Stimulated activated naive CD8-positive, alpha-beta T cell treated with anti-CD3 and anti-CD28 coated beads, Interleukin-15, Interleukin-2, amounts not matched to agents 100 ng/mL and 50 ng/mL, for 24 hours (primary cell): Measurements from ENCODE around the gene PAX6.
A peak's percentile ranks its signal among the peaks of the same experiment; 100 is the strongest.

Experiments
- H3K27ac Mint-ChIP-seq: one replicate; pipeline ENCODE4 v1.8.0; 2021; ENCODE audit warnings: mild to moderate bottlenecking, mixed read lengths
- H3K27me3 Mint-ChIP-seq: one replicate; pipeline ENCODE4 v1.8.0; 2021; ENCODE audit warnings: mixed read lengths
- H3K36me3 Mint-ChIP-seq: one replicate; pipeline ENCODE4 v1.8.0; 2021; ENCODE audit warnings: low read depth, mixed read lengths
- H3K4me1 Mint-ChIP-seq: one replicate; pipeline ENCODE4 v1.8.0; 2021; ENCODE audit warnings: low read depth, mixed read lengths
- H3K4me3 Mint-ChIP-seq: one replicate; pipeline ENCODE4 v1.8.0; 2021; ENCODE audit warnings: mild to moderate bottlenecking, mixed read lengths
- H3K9me3 Mint-ChIP-seq: one replicate; pipeline ENCODE4 v1.8.0; 2021; ENCODE audit warnings: mixed read lengths

PAX6 gene

DNA sequence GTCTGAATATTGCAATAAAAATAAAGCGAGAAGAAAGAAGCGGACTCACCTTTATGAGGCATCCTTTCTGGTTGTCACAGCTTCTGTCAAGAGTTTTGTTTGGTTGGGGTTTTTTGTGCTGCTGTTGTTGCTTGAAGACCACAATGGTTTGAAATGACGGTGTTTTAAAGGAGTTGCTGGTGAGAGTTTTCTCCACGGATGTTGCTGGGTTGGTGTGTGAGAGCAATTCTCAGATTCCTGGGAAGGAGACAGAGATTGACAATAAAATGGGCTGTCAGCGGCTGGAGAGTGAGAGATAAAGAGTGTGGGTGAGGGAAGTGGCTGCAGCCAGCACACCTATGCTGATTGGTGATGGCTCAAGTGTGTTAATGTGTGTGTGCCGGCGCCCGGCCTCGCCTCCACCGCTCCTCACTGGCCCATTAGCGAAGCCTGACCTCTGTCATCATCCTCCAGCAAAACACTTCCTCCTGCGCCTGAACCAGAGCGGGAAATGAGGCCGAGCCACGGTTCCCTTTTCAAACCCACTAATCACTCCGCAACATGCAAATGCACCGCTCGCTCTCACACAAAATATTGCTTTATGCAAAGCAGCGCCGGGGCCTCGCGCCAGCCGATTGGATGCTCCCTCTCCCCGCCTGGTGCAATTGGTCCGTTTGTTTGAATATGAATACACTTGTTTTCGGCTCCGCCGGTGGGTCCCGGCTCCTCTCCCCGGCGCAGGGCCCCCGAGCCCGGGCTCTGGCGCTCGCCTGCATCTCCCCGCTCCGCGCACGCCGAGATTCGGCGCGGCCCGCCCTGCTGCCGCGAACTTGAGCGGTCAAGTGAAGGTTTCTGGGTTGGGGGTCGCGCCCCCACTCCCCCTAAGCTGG is at the start of gene PAX6:
Gene PAX6, minus strand, starts transcription at position 544 of the 869 bp plus-strand sequence. CDS start 4,911 bp downstream, outside the sequence.
- Mint-ChIP-seq H3K27me3 (peaks cover 78% of the 10 kb centered on the region), H3K27ac (peak within 1 kb of the TSS; percentile 55), H3K36me3 (peaks cover 4% of the 10 kb centered on the region), H3K4me3 (peak within 1 kb of the TSS; percentile 78), H3K9me3 (no peaks in the 10 kb centered on the region), H3K4me1 (peaks cover 49% of the 10 kb centered on the region)

DNA sequence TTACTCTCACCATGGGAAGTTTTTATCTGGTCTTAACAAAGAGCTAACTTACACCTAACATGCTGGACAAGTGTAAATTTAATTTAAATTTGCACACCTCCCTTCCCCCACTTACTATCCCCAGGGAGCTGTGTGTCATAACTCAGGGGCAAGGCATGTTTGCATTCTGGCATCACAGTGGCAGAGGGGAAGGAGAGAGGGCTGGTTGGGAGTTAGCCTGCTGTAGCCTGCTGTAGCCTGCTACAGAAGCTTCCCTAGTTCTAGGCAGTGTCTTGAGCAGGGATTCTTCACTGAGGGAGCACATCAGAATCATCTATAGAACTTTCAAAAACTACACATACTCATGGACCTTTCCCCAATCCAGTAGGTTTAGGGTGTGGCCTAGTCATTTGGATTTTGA is 49.3 kb upstream of the PAX6 start:
- no peak overlapping the region for H3K4me3 Mint-ChIP-seq

GRCh38 chr11:31856248-31856647 is 45.1 kb upstream of the PAX6 start:
- H3K4me1 Mint-ChIP-seq: no peaks in the 10 kb centered on the region
- H3K9me3 Mint-ChIP-seq: no peaks in the 10 kb centered on the region
- peaks cover 37% of the 10 kb centered on the region for H3K27me3 Mint-ChIP-seq
- H3K36me3 Mint-ChIP-seq: no peaks in the 10 kb centered on the region
- H3K4me3 Mint-ChIP-seq: no peak overlapping the region
- H3K27ac Mint-ChIP-seq: no peak overlapping the region

More for the DNA sequence above, 49.3 kb upstream of the PAX6 start:
- Mint-ChIP-seq H3K27me3 (peaks cover 41% of the 10 kb centered on the region), H3K9me3 (no peaks in the 10 kb centered on the region), H3K4me1 (no peaks in the 10 kb centered on the region), H3K27ac (no peak overlapping the region), H3K36me3 (no peaks in the 10 kb centered on the region)

DNA sequence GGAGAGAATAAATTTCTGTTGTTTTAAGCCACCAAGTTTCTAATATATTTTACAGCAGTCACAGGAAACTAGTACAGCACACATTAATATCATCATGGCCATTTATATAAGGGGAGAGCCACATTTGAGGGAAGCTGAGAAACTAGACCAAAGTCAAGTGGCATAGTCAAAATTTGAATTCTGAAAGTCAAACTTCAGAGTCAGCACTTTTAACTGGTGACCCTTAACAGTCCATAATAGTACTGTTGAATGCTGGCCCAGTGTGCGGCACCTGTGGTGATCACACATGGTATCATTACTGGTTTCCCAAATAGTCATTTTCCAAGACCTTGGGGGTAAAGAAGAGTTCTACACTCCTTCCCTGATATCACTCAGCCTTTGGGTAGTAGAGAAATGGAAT is 44.3 kb upstream of the PAX6 start:
- no peak overlapping the region for H3K4me3 Mint-ChIP-seq
- H3K27ac Mint-ChIP-seq: no peak overlapping the region
- no peaks in the 10 kb centered on the region for H3K9me3 Mint-ChIP-seq

DNA sequence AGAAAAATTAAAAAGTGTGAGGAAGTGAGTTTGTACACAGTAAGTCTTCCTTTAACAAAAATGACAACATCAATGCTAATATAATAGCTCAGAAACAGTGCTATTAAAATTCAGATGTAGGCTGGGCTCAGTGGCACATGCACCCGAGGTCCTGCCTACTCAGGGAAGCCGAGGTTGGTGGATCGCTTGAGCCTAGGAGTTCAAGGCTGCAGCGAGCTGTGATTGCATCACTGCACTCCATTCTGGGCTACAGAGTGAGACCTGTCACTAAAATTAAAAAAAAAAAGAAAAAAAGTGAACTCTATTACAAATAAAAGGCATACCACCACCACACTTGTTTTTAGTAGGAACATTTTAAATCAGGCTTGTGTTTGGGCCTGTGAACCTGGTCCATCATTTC is 39.2 kb upstream of the PAX6 start:
- no peaks in the 10 kb centered on the region for H3K9me3 Mint-ChIP-seq
- no peaks in the 10 kb centered on the region for H3K4me1 Mint-ChIP-seq
- no peak overlapping the region for H3K4me3 Mint-ChIP-seq
- H3K36me3 Mint-ChIP-seq: no peaks in the 10 kb centered on the region
- H3K27me3 Mint-ChIP-seq: peaks cover 30% of the 10 kb centered on the region
- no peak overlapping the region for H3K27ac Mint-ChIP-seq

More for the DNA sequence above, 44.3 kb upstream of the PAX6 start:
- Mint-ChIP-seq H3K4me1 (no peaks in the 10 kb centered on the region), H3K27me3 (peaks cover 33% of the 10 kb centered on the region), H3K36me3 (no peaks in the 10 kb centered on the region)

DNA sequence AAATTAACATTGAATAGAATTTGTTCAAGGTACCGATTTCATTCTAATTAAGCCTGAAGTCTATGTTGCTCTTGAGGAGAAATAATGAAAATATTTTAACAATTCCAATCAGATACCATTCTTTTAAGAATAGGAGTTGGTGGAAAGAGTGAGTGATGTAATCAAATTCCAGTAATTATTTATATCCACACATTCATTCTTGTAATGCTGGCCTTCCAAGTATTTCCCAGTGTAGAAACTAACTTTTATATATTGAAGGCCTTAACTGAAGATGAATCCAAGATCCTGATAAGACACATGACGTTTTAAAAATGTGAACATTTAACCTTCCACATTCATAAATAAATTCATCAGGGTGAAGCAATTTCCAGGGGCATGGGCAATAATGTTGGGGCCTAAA is 36.6 kb upstream of the PAX6 start:
- Mint-ChIP-seq H3K9me3 (no peaks in the 10 kb centered on the region), H3K4me3 (no peak overlapping the region), H3K36me3 (no peaks in the 10 kb centered on the region)

GRCh38 chr11:31845331-31845730 is 34.2 kb upstream of the PAX6 start:
- Mint-ChIP-seq H3K4me1 (no peaks in the 10 kb centered on the region), H3K9me3 (no peaks in the 10 kb centered on the region), H3K27me3 (peaks cover 52% of the 10 kb centered on the region), H3K4me3 (no peak overlapping the region), H3K36me3 (no peaks in the 10 kb centered on the region), H3K27ac (no peak overlapping the region)

More for the DNA sequence above, 36.6 kb upstream of the PAX6 start:
- H3K4me1 Mint-ChIP-seq: no peaks in the 10 kb centered on the region
- no peak overlapping the region for H3K27ac Mint-ChIP-seq
- peaks cover 37% of the 10 kb centered on the region for H3K27me3 Mint-ChIP-seq

DNA sequence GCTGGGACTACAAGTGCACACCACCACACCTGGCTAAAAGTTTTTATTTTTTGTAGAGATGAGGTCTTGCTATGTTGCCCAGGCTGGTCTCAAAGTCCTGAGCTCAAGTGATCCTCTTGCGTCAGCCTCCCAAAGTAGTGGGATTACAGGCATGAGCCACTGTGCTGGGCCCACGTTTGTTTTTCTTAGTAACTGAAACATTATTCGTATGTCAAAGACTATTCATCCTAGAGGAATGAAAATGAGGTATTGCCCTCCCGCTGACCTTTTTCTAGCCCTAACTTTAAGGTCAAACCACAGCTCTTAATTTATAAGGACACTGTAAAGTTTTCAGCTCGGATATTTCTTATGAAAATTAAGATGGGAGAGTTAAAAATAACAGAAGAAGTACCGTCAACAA is 33.2 kb upstream of the PAX6 start:
- no peaks in the 10 kb centered on the region for H3K9me3 Mint-ChIP-seq
- H3K4me3 Mint-ChIP-seq: no peak overlapping the region
- no peaks in the 10 kb centered on the region for H3K36me3 Mint-ChIP-seq
- no peak overlapping the region for H3K27ac Mint-ChIP-seq
- no peaks in the 10 kb centered on the region for H3K4me1 Mint-ChIP-seq
- peaks cover 58% of the 10 kb centered on the region for H3K27me3 Mint-ChIP-seq

GRCh38 chr11:31841435-31841834 is 30.3 kb upstream of the PAX6 start:
- no peaks in the 10 kb centered on the region for H3K9me3 Mint-ChIP-seq

GRCh38 chr11:31834237-31834636 is 23.1 kb upstream of the PAX6 start:
- Mint-ChIP-seq H3K27me3 (peaks cover 37% of the 10 kb centered on the region), H3K36me3 (no peaks in the 10 kb centered on the region), H3K4me1 (no peaks in the 10 kb centered on the region), H3K27ac (no peak overlapping the region), H3K9me3 (no peaks in the 10 kb centered on the region), H3K4me3 (no peak overlapping the region)

More at GRCh38 chr11:31841435-31841834, 30.3 kb upstream of the PAX6 start:
- no peak overlapping the region for H3K4me3 Mint-ChIP-seq
- no peaks in the 10 kb centered on the region for H3K36me3 Mint-ChIP-seq
- no peak overlapping the region for H3K27ac Mint-ChIP-seq
- peaks cover 61% of the 10 kb centered on the region for H3K27me3 Mint-ChIP-seq
- no peaks in the 10 kb centered on the region for H3K4me1 Mint-ChIP-seq

DNA sequence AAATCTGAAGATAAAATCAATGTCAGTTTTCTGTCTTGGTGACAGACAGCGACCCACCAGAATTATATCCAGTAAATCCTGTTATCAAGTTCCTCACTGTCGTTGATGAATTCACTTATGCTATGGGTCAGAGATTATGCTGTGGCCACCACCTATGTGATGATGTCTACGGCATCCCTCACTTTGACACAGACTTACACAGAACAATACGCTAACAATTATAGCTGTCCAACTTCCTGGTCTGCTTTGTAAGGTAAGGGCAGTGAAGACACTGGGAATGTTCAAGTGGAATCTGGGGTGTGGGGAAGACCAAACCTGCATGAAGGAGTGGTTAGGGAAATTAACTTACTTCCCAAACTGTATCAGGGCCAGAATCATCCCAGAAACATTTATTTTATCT is 19.3 kb upstream of the PAX6 start:
- Mint-ChIP-seq H3K9me3 (no peaks in the 10 kb centered on the region), H3K4me3 (no peak overlapping the region), H3K36me3 (peaks cover 3% of the 10 kb centered on the region), H3K4me1 (peaks cover 11% of the 10 kb centered on the region), H3K27me3 (peaks cover 53% of the 10 kb centered on the region), H3K27ac (no peak overlapping the region)

DNA sequence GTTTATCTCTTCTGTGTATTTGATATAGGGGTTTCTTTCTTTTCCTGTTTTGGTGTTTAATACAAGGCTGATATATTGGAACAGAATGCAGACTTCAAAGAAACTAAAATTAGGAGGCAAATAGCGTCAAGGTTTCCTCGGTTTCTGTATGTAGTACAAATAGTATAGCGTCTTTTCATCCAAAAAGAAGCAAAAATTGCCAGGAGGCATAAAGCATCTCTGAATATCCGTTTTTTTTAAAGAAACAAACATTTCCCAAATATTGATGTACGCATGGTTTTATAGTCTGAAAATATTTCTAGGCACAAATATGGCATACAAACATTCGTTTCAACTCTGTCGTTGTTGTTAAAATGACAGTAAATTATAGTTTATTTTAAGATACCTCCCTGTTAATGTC is 17.1 kb upstream of the PAX6 start:
- Mint-ChIP-seq H3K36me3 (peaks cover 3% of the 10 kb centered on the region), H3K27me3 (peaks cover 71% of the 10 kb centered on the region), H3K4me3 (no peak overlapping the region), H3K27ac (no peak overlapping the region), H3K4me1 (peaks cover 15% of the 10 kb centered on the region), H3K9me3 (no peaks in the 10 kb centered on the region)

GRCh38 chr11:31827455-31828206 is 16.5 kb upstream of the PAX6 start:
- H3K4me1 Mint-ChIP-seq: peaks cover 15% of the 10 kb centered on the region
- H3K4me3 Mint-ChIP-seq: no peak overlapping the region
- no peak overlapping the region for H3K27ac Mint-ChIP-seq
- peaks cover 76% of the 10 kb centered on the region for H3K27me3 Mint-ChIP-seq
- H3K9me3 Mint-ChIP-seq: no peaks in the 10 kb centered on the region
- peaks cover 3% of the 10 kb centered on the region for H3K36me3 Mint-ChIP-seq

GRCh38 chr11:31826536-31827438 is 15.7 kb upstream of the PAX6 start:
- Mint-ChIP-seq H3K36me3 (peaks cover 3% of the 10 kb centered on the region), H3K27me3 (peaks cover 85% of the 10 kb centered on the region), H3K4me1 (peaks cover 15% of the 10 kb centered on the region), H3K9me3 (no peaks in the 10 kb centered on the region), H3K27ac (no peak overlapping the region), H3K4me3 (no peak overlapping the region)
